Pancreas (tissue), 10 donors: ENCODE results near the gene PLA2G4D. TPM values are rescaled to one million over a fixed set of nuclear protein-coding genes. Genes with fewer than 3 reads are reported as not detected.

Source experiments
- ATAC-seq, 4 donors: fragments of 200-7000 bp; cut with Tn5 transposase; one replicate each; pipeline versions ENCODE4 v1.8.0 to v1.9.1; 2020; ENCODE audit warnings: mild to moderate bottlenecking in 4 of 4, moderate library complexity in 4 of 4
- DNase-seq, 6 donors: peaks; one replicate each; pipeline ENCODE4 v3.0.0-alpha.2; 2020
- FAIRE-seq: peaks from 2 replicates; lab custom pipeline; 2012; peaks lifted over from hg19 to GRCh38; lab: Jason Lieb, UNC
- H3K27ac ChIP-seq, 4 donors: fragments of 200-600 bp; sonication (generic); 1 replicate in 3 of 4; 2 replicates in 1 of 4; pipeline versions ENCODE4 v1.5.0 to v1.8.0; 2020
- H3K27me3 ChIP-seq, 4 donors: fragments of 200-600 bp; one replicate each; pipeline ENCODE4 v1.8.0; 2021
- H3K36me3 ChIP-seq, 3 donors: fragments of 200-600 bp; sonication (generic) in 1 of 3; one replicate each; pipeline versions ENCODE4 v1.5.0 to v1.8.0; 2020 to 2021
- H3K4me1 ChIP-seq, 3 donors: fragments of 200-600 bp; one replicate each; pipeline ENCODE4 v1.8.0; 2021
- H3K4me3 ChIP-seq, 4 donors: fragments of 200-600 bp; sonication (generic) in 2 of 4; one replicate each; pipeline versions ENCODE4 v1.5.0 to v1.8.0; 2020 to 2021
- H3K9me3 ChIP-seq, 4 donors: fragments of 200-600 bp; one replicate each; pipeline ENCODE4 v1.8.0; 2021
- CTCF ChIP-seq, 4 donors: fragments of 200-600 bp; sonication (generic) in 3 of 4; IDR thresholded peaks; one replicate each; pipeline versions ENCODE4 v1.5.0 to v1.8.0; 2021; ENCODE audit warnings: antibody characterized with exemption in 4 of 4
- WGBS, 2 donors: extraction: QIAGEN DNeasy Blood & Tissue Kit; methylation state at CpG; one replicate each; pipeline ENCODE4 v1.1.7; 2013; 5-methylcytosine and 5-hydroxymethylcytosine counted together
- intact Hi-C, 3 donors: fragments of 100-400 bp; cut with DNase I; formaldehyde crosslinking; loops; one replicate each; pipeline versions ENCODE4 v1.11.1 to v1.14.2; 2022
- polyA plus RNA-seq, 2 donors: library from polyadenylated mRNA; stranded (reverse); fragments of 200-250 nt; gene quantifications; one replicate each; pipeline ENCODE4 v1.2.3, GENCODE V29; 2013
- total RNA-seq, 6 donors: library from RNA; stranded (reverse); fragmentation: NEBNext Ultra II Directional in 4 of 6; extraction: Animal tissue kit (Norgen Biotek cat#: 25700) in 4 of 6; gene quantifications; one replicate each; pipeline versions ENCODE4 v1.2.1 to v1.2.4, GENCODE V29; 2021 to 2023
- donor health status: healthy with polysubstance abuse.
- donor health status: DM: no; HTN: no; CAD: no; lungs with moderate emphysema.
- donor health status: DM: no; HTN: no; CAD: no.
- donor health status: control.
- donor health status: control.
- donor health status: Bipolar disorder and iron deficiency.
- donor health status: DM: yes; HTN: yes; CAD: no.
- donor health status: DM: no; HTN: no; CAD: no.
- donor health status: DM: no; HTN: no; CAD: no.
- donor health status: DM: yes; HTN: yes; CAD: no.

PLA2G4D gene
- total and polyA plus RNA-seq, 8 donors = 0.04 to 0.31 (median 0.07) TPM; not detected in 4

- H3K36me3 ChIP-seq = no peaks in the 10 kb centered on the region
- H3K4me1 ChIP-seq = no peaks in the 10 kb centered on the region
- no peaks in the 10 kb centered on the region for H3K9me3 ChIP-seq
- no peak for FAIRE-seq
- peak in 2 of 6 donors; percentile 1 to 9 for DNase-seq
- H3K4me3 ChIP-seq = no peak overlapping the region
- no peak overlapping the region for H3K27ac ChIP-seq
- WGBS, 2 donors = 58% methylated on average over 18 of the region's 18 CpGs
- ATAC-seq = no peak
- intact Hi-C loops = no loop called here
- TF ChIP-seq CTCF (IDR thresholded peaks at IDR 0.05) = no peak
- H3K27me3 ChIP-seq = no peaks in the 10 kb centered on the region
Observed at GRCh38 chr15:42080186-42080918, 14.0 kb downstream of the PLA2G4D start.

GRCh38 chr15:42079401-42079908 is 14.9 kb downstream of the PLA2G4D start:
- Histone ChIP-seq H3K27ac (no peak overlapping the region), H3K36me3 (no peaks in the 10 kb centered on the region), H3K27me3 (no peaks in the 10 kb centered on the region), H3K4me1 (no peaks in the 10 kb centered on the region), H3K4me3 (no peak overlapping the region), H3K9me3 (no peaks in the 10 kb centered on the region)
- TF ChIP-seq CTCF (IDR thresholded peaks at IDR 0.05) = no peak
- 56 to 67% methylated on average over 31 of the region's 31 CpGs for WGBS, 2 donors
- no peak for FAIRE-seq
- intact Hi-C loops = no loop called here
- ATAC-seq = peak in 2 of 4 donors; percentile 29 to 66
- DNase-seq = peak in 1 of 6 donors; percentile 15

- no peaks in the 10 kb centered on the region for H3K36me3 ChIP-seq
- H3K27ac ChIP-seq = no peak overlapping the region
- WGBS, 2 donors = 13 to 26% methylated on average over 1 of the region's 1 CpG
- intact Hi-C loops = no loop called here
- no peak for FAIRE-seq
- H3K9me3 ChIP-seq = no peaks in the 10 kb centered on the region
- no peak for DNase-seq
- no peak for TF ChIP-seq CTCF (IDR thresholded peaks at IDR 0.05)
- H3K4me1 ChIP-seq = no peaks in the 10 kb centered on the region
- no peak for ATAC-seq
- no peaks in the 10 kb centered on the region for H3K27me3 ChIP-seq
- H3K4me3 ChIP-seq = no peak overlapping the region
Observed at GRCh38 chr15:42078903-42079302, 15.5 kb downstream of the PLA2G4D start.

DNA sequence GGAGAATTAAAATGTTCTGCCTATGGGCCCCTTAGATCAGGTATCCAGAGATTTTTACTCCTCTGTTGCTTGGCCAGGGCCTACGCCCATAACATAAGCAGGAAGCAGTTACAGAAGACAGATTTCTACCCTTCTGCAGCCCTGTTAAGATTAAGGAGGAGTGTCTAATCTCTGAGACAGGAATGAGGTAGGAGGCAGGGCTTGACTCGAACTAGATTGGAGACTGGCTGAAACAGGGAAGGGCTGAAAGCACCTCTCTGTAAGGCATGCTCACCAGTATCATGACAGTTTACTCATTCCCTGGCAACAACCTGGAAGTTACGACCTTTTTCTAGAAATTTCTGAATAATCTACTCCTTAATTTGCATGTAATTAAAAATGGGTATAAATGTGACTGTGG is 16.7 kb downstream of the PLA2G4D start:
- DNase-seq (no peak), ATAC-seq (no peak), FAIRE-seq (no peak)
- no peaks in the 10 kb centered on the region for H3K4me1 ChIP-seq
- intact Hi-C loops = no loop called here
- no peaks in the 10 kb centered on the region for H3K9me3 ChIP-seq
- no peaks in the 10 kb centered on the region for H3K27me3 ChIP-seq
- no peak for TF ChIP-seq CTCF (IDR thresholded peaks at IDR 0.05)
- H3K36me3 ChIP-seq = no peaks in the 10 kb centered on the region
- H3K27ac ChIP-seq = no peak overlapping the region
- H3K4me3 ChIP-seq = no peak overlapping the region
- WGBS, 2 donors = 81% methylated on average over 3 of the region's 3 CpGs

DNA sequence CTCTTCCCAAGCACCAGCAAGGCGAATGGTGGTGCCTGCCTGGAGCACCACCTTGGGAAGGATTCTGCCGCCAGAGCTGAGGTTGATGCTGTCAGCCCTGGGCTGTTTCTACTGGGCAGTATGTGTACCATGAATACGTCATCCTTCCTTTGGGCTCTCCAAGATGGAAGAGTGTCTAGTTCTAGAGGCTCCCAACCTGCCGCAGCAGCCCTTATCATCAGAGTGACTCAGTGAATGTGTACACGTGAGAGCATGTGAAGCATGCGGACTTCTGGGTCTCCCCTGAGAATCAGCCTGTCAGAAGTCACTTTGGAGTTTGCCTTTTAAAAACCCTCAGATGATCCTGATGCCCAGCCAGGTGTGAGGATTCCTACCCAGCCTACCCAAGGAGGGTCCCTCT is 20.9 kb downstream of the PLA2G4D start:
- H3K9me3 ChIP-seq = no peaks in the 10 kb centered on the region
- H3K27me3 ChIP-seq = no peaks in the 10 kb centered on the region
- FAIRE-seq = no peak
- 82 to 85% methylated on average over 6 of the region's 6 CpGs for WGBS, 2 donors
- H3K4me3 ChIP-seq = no peak overlapping the region
- no peak overlapping the region for H3K27ac ChIP-seq
- TF ChIP-seq CTCF (IDR thresholded peaks at IDR 0.05) = no peak
- DNase-seq = no peak
- intact Hi-C loops = no loop called here
- H3K4me1 ChIP-seq = no peaks in the 10 kb centered on the region
- H3K36me3 ChIP-seq = no peaks in the 10 kb centered on the region
- no peak for ATAC-seq
